Trophoblast cell (in vitro differentiated cells and primary cell): ENCODE measurements around the gene CCNY.

Source experiments
- DNase-seq, 2 donors: peaks; one replicate each; pipeline ENCODE4 v3.0.0-alpha.2; 2016
- H2AFZ ChIP-seq: 2 replicates; pipeline ENCODE4 v1.6.1; 2013; ENCODE audit warnings: low read length, moderate library complexity, mild to moderate bottlenecking; ENCODE audit not compliant: insufficient read depth, poor library complexity
- H2AK5ac ChIP-seq: 2 replicates; pipeline ENCODE4 v1.6.1; 2013; ENCODE audit warnings: mild to moderate bottlenecking, low read length
- H2BK120ac ChIP-seq: 2 replicates; pipeline ENCODE4 v1.6.1; 2013; ENCODE audit warnings: low read length, mild to moderate bottlenecking, moderate library complexity; ENCODE audit not compliant: insufficient read depth, poor library complexity
- H2BK12ac ChIP-seq: 2 replicates; pipeline ENCODE4 v1.6.1; 2013; ENCODE audit warnings: mild to moderate bottlenecking, low read length, moderate library complexity
- H2BK5ac ChIP-seq: 2 replicates; pipeline ENCODE4 v1.6.1; 2013; ENCODE audit warnings: low read length, low read depth, moderate library complexity, mild to moderate bottlenecking; ENCODE audit not compliant: poor library complexity
- H3K14ac ChIP-seq: 2 replicates; pipeline ENCODE4 v1.6.1; 2013; ENCODE audit warnings: mild to moderate bottlenecking, low read length
- H3K18ac ChIP-seq: 2 replicates; pipeline ENCODE4 v1.6.1; 2013; ENCODE audit warnings: mild to moderate bottlenecking, low read length
- H3K23ac ChIP-seq: 2 replicates; pipeline ENCODE4 v1.6.1; 2013; ENCODE audit warnings: low read length
- H3K27ac ChIP-seq: 2 replicates; pipeline ENCODE4 v1.5.1; 2013; ENCODE audit warnings: low read depth, mild to moderate bottlenecking, inconsistent platforms, low read length, moderate library complexity
- H3K27me3 ChIP-seq: 2 replicates; pipeline ENCODE4 v1.6.1; 2013; ENCODE audit warnings: inconsistent platforms, mild to moderate bottlenecking, low read length, moderate library complexity; ENCODE audit not compliant: insufficient read depth
- H3K36me3 ChIP-seq, 2 experiments: 1 replicate in 1 of 2; 2 replicates in 1 of 2; pipeline ENCODE4 v1.6.1; 2013; ENCODE audit warnings: low read length in 2 of 2, mild to moderate bottlenecking in 2 of 2, moderate library complexity in 1 of 2; ENCODE audit not compliant: insufficient read depth in 2 of 2, control insufficient read depth in 1 of 2
- H3K4ac ChIP-seq: 2 replicates; pipeline ENCODE4 v1.6.1; 2013; ENCODE audit warnings: low read depth, mild to moderate bottlenecking, low read length, moderate library complexity
- H3K4me1 ChIP-seq, 2 experiments: 1 replicate in 1 of 2; 2 replicates in 1 of 2; pipeline ENCODE4 v1.6.1; 2013; ENCODE audit warnings: low read length in 2 of 2, mild to moderate bottlenecking in 2 of 2, moderate library complexity in 1 of 2; ENCODE audit not compliant: insufficient read depth in 2 of 2, control insufficient read depth in 1 of 2
- H3K4me2 ChIP-seq: 2 replicates; pipeline ENCODE4 v1.6.1; 2013; ENCODE audit warnings: inconsistent platforms, mild to moderate bottlenecking, low read length, moderate library complexity
- H3K4me3 ChIP-seq: 2 replicates; pipeline ENCODE4 v1.5.1; 2013; ENCODE audit warnings: mild to moderate bottlenecking, low read depth, low read length, inconsistent platforms
- H3K79me1 ChIP-seq: one replicate; pipeline ENCODE4 v1.6.1; 2013; ENCODE audit warnings: low read length
- H3K79me2 ChIP-seq: 2 replicates; pipeline ENCODE4 v1.6.1; 2013; ENCODE audit warnings: low read length, mild to moderate bottlenecking; ENCODE audit not compliant: control insufficient read depth, insufficient read depth, poor library complexity
- H3K9ac ChIP-seq: 2 replicates; pipeline ENCODE4 v1.6.1; 2013; ENCODE audit warnings: mild to moderate bottlenecking, low read length
- H3K9me3 ChIP-seq: 2 replicates; pipeline ENCODE4 v1.6.1; 2013; ENCODE audit warnings: low read depth, mild to moderate bottlenecking, control low read depth, inconsistent platforms, low read length; ENCODE audit not compliant: insufficient read depth
- H4K12ac ChIP-seq: 2 replicates; pipeline ENCODE4 v1.6.1; 2013; ENCODE audit warnings: low read depth, mild to moderate bottlenecking, low read length, moderate library complexity
- H4K8ac ChIP-seq: 2 replicates; pipeline ENCODE4 v1.6.1; 2013; ENCODE audit warnings: low read depth, mild to moderate bottlenecking, low read length, moderate library complexity
- H4K91ac ChIP-seq: one replicate; pipeline ENCODE4 v1.6.1; 2013; ENCODE audit warnings: low read depth, mild to moderate bottlenecking, low read length, moderate library complexity
- WGBS: extraction: QIAGEN DNeasy Blood & Tissue Kit; methylation state at CpG from one replicate; pipeline ENCODE4 v1.1.7; 2013; ENCODE audit warnings: missing lambda C conversion rate; ENCODE audit not compliant: insufficient read length, insufficient coverage; ENCODE audit errors: extremely low coverage; 5-methylcytosine and 5-hydroxymethylcytosine counted together

Gene CCNY

GRCh38 chr10:35409808-35410207 lies 73.5 kb downstream of the CCNY start:
- Histone ChIP-seq H2BK120ac (no peak overlapping the region), H3K9ac (no peak overlapping the region), H3K4me1 (peaks cover 28 to 30% of the 10 kb centered on the region in 2 experiments), H4K12ac (no peak overlapping the region), H4K8ac (no peak overlapping the region), H3K4me2 (no peak overlapping the region), H3K4ac (peak overlapping the region; percentile 16), H2BK5ac (no peak overlapping the region), H3K79me1 (peaks cover 4% of the 10 kb centered on the region), H4K91ac (no peak overlapping the region), H3K27ac (no peak overlapping the region), H2AFZ (no peak overlapping the region), H3K14ac (no peak overlapping the region), H3K27me3 (no peaks in the 10 kb centered on the region), H3K79me2 (peaks cover 1% of the 10 kb centered on the region), H2BK12ac (no peak overlapping the region), H3K23ac (no peak overlapping the region), H3K9me3 (peaks cover 2% of the 10 kb centered on the region), H2AK5ac (no peak overlapping the region), H3K36me3 (no peaks in the 10 kb centered on the region), H3K4me3 (no peak overlapping the region), H3K18ac (no peak overlapping the region)
- WGBS = no CpG with 5 or more reads among the region's 1 CpG
- no peak for DNase-seq

GRCh38 chr10:35412003-35412723 lies 75.9 kb downstream of the CCNY start:
- Histone ChIP-seq H3K4me3 (no peak overlapping the region), H3K27ac (no peak overlapping the region), H2BK12ac (no peak overlapping the region), H3K27me3 (no peaks in the 10 kb centered on the region), H3K79me1 (peaks cover 4% of the 10 kb centered on the region), H3K4ac (no peak overlapping the region), H4K91ac (no peak overlapping the region), H3K4me1 (peaks cover 28 to 33% of the 10 kb centered on the region in 2 experiments), H2AK5ac (no peak overlapping the region), H3K18ac (no peak overlapping the region), H2AFZ (no peak overlapping the region), H3K9ac (no peak overlapping the region), H3K36me3 (no peaks in the 10 kb centered on the region), H3K79me2 (peaks cover 1% of the 10 kb centered on the region), H4K8ac (no peak overlapping the region), H3K23ac (peak overlapping the region; percentile 87), H4K12ac (no peak overlapping the region), H3K14ac (no peak overlapping the region), H3K4me2 (no peak overlapping the region), H2BK120ac (no peak overlapping the region), H3K9me3 (peaks cover 2% of the 10 kb centered on the region), H2BK5ac (no peak overlapping the region)
- WGBS = no CpG with 5 or more reads among the region's 4 CpGs
- DNase-seq = no peak

- H2BK5ac ChIP-seq = peak overlapping the region; percentile 22
- H2BK12ac ChIP-seq = peak overlapping the region; percentile 45
- no peak overlapping the region for H4K8ac ChIP-seq
- H3K18ac ChIP-seq = no peak overlapping the region
- no peak overlapping the region for H2AK5ac ChIP-seq
- no peak overlapping the region for H2AFZ ChIP-seq
- peaks cover 28 to 34% of the 10 kb centered on the region in 2 experiments for H3K4me1 ChIP-seq
- peaks cover 1% of the 10 kb centered on the region for H3K79me2 ChIP-seq
- no peak overlapping the region for H3K9ac ChIP-seq
- H3K14ac ChIP-seq = no peak overlapping the region
- H3K9me3 ChIP-seq = peaks cover 2% of the 10 kb centered on the region
- H4K12ac ChIP-seq = no peak overlapping the region
- H2BK120ac ChIP-seq = no peak overlapping the region
- H3K4me3 ChIP-seq = no peak overlapping the region
- no peak overlapping the region for H3K4ac ChIP-seq
- peaks cover 4% of the 10 kb centered on the region for H3K79me1 ChIP-seq
- no peak overlapping the region for H4K91ac ChIP-seq
- no peak for DNase-seq
- no peak overlapping the region for H3K4me2 ChIP-seq
- no peak overlapping the region for H3K23ac ChIP-seq
- H3K27me3 ChIP-seq = no peaks in the 10 kb centered on the region
- no CpG with 5 or more reads among the region's 4 CpGs for WGBS
- H3K27ac ChIP-seq = peak overlapping the region; percentile 8
- H3K36me3 ChIP-seq = no peaks in the 10 kb centered on the region
Measured at GRCh38 chr10:35412900-35413491, 76.7 kb downstream of the CCNY start.

GRCh38 chr10:35413985-35414861 lies 77.9 kb downstream of the CCNY start:
- H3K23ac ChIP-seq = no peak overlapping the region
- peak in 1 of 2 donors; percentile 6 for DNase-seq
- no peak overlapping the region for H3K4me3 ChIP-seq
- peaks cover 2% of the 10 kb centered on the region for H3K9me3 ChIP-seq
- no peak overlapping the region for H3K27ac ChIP-seq
- H2BK120ac ChIP-seq = peak overlapping the region; percentile 30
- no peak overlapping the region for H4K12ac ChIP-seq
- H2BK12ac ChIP-seq = peak overlapping the region; percentile 51
- peaks cover 25 to 31% of the 10 kb centered on the region in 2 experiments for H3K4me1 ChIP-seq
- whole genome bisulfite sequencing = no CpG with 5 or more reads among the region's 12 CpGs
- no peak overlapping the region for H3K4me2 ChIP-seq
- H3K18ac ChIP-seq = peak overlapping the region; percentile 49
- peak overlapping the region; percentile 22 for H4K8ac ChIP-seq
- no peaks in the 10 kb centered on the region for H3K27me3 ChIP-seq
- H4K91ac ChIP-seq = peak overlapping the region; percentile 25
- H3K79me2 ChIP-seq = peaks cover 1% of the 10 kb centered on the region
- peak overlapping the region; percentile 2 for H2AK5ac ChIP-seq
- H3K36me3 ChIP-seq = no peaks in the 10 kb centered on the region
- no peak overlapping the region for H3K9ac ChIP-seq
- peak overlapping the region; percentile 68 for H3K4ac ChIP-seq
- no peak overlapping the region for H2BK5ac ChIP-seq
- no peak overlapping the region for H2AFZ ChIP-seq
- peaks cover 4% of the 10 kb centered on the region for H3K79me1 ChIP-seq
- H3K14ac ChIP-seq = peak overlapping the region; percentile 32
